OCI-LY7 (cell line): ENCODE measurements around the gene ADGRG6. TPM values are rescaled to one million over a fixed set of nuclear protein-coding genes. Genes with fewer than 3 reads are reported as not detected.

Experiments
- BruUV-seq: library from RNA; stranded (reverse); fragments of 400-500 nt; replicated peaks from 2 replicates; lab custom pipeline; 2021; lab: Mats Ljungman, UMichigan
- CTCF ChIA-PET: fragments of 300-600 bp; sonication (Branson Sonifier 250); formaldehyde crosslinking; loops from one replicate; lab custom pipeline; 2022; ENCODE audit warnings: antibody characterized with exemption; ENCODE audit not compliant: unreplicated experiment; lab: Charles Lee
- POLR2A ChIA-PET: fragments of 300-600 bp; sonication (Branson Sonifier 250); formaldehyde crosslinking; loops from one replicate; lab custom pipeline; 2022; ENCODE audit warnings: antibody characterized with exemption; lab: Charles Lee
- DNase-seq: peaks from one replicate; pipeline ENCODE4 v3.0.0-alpha.2; 2015; ENCODE audit warnings: low spot score
- H2AFZ ChIP-seq: fragments of 200-600 bp; sonication (generic), shearing (Covaris generic); 2 replicates; pipeline ENCODE4 v1.6.1; 2014; ENCODE audit warnings: mild to moderate bottlenecking, antibody characterized with exemption, low read length, moderate library complexity
- H3K27ac ChIP-seq: fragments of 200-600 bp; sonication (generic); 2 replicates; pipeline ENCODE4 v1.5.1; 2014; ENCODE audit warnings: mixed run types, low read depth, mild to moderate bottlenecking, moderate library complexity, low read length, inconsistent platforms; ENCODE audit not compliant: poor library complexity, severe bottlenecking
- H3K36me3 ChIP-seq: fragments of 200-600 bp; sonication (generic); 2 replicates; pipeline ENCODE4 v1.6.1; 2014; ENCODE audit warnings: mild to moderate bottlenecking, antibody characterized with exemption, low read length, moderate library complexity, mixed read lengths; ENCODE audit not compliant: insufficient read depth
- H3K4me1 ChIP-seq: fragments of 200-600 bp; sonication (generic); 2 replicates; pipeline ENCODE4 v1.5.1; 2014; ENCODE audit warnings: mild to moderate bottlenecking, low read length; ENCODE audit not compliant: insufficient read depth, poor library complexity, severe bottlenecking
- H3K4me2 ChIP-seq: fragments of 200-600 bp; sonication (generic); 2 replicates; pipeline ENCODE4 v1.6.1; 2014; ENCODE audit warnings: mild to moderate bottlenecking, low read length
- H3K4me3 ChIP-seq: fragments of 200-600 bp; sonication (generic); 2 replicates; pipeline ENCODE4 v1.5.1; 2014; ENCODE audit warnings: mild to moderate bottlenecking, low read depth, low read length; ENCODE audit not compliant: poor library complexity, severe bottlenecking
- H3K79me2 ChIP-seq: fragments of 200-600 bp; sonication (generic); 2 replicates; pipeline ENCODE4 v1.6.1; 2016; ENCODE audit warnings: low read depth, mild to moderate bottlenecking, low read length, moderate library complexity, mixed read lengths; ENCODE audit not compliant: insufficient read depth
- H3K9me2 ChIP-seq: fragments of 200-600 bp; sonication (generic); 2 replicates; pipeline ENCODE4 v1.6.1; 2016; ENCODE audit warnings: mild to moderate bottlenecking, low read length, mixed read lengths; ENCODE audit not compliant: insufficient read depth
- H3K9me3 ChIP-seq: fragments of 200-600 bp; sonication (generic); 2 replicates; pipeline ENCODE4 v1.6.1; 2014; ENCODE audit warnings: mild to moderate bottlenecking, mixed run types, low read length, mixed read lengths
- H4K20me1 ChIP-seq: fragments of 200-600 bp; sonication (generic); 2 replicates; pipeline ENCODE4 v1.6.1; 2014; ENCODE audit warnings: mild to moderate bottlenecking, antibody characterized with exemption, low read length, moderate library complexity, mixed read lengths; ENCODE audit not compliant: insufficient read depth
- CTCF ChIP-seq: fragments of 200-600 bp; sonication (generic); conservative IDR thresholded peaks from 2 replicates; pipeline ENCODE4 v1.5.1; 2014; ENCODE audit warnings: mild to moderate bottlenecking, antibody characterized with exemption, low read length, moderate library complexity, mixed read lengths
- EZH2phosphoT487 ChIP-seq: fragments of 200-600 bp; sonication (generic); IDR thresholded peaks from 2 replicates; pipeline ENCODE4 v1.6.1; 2018; ENCODE audit warnings: low read depth, borderline replicate concordance, mild to moderate bottlenecking, mixed run types, antibody characterized with exemption, low read length, moderate library complexity, mixed read lengths
- intact Hi-C: fragments of 100-400 bp; cut with micrococcal nuclease; formaldehyde crosslinking; loops from one replicate; pipeline ENCODE4 v1.10.0; 2022; ENCODE audit not compliant: unreplicated experiment
- total RNA-seq, 2 experiments: library from RNA; depleted of rRNA in 1 of 2; stranded (reverse); fragments of >200 nt in 1 of 2; shearing (Covaris generic) in 1 of 2; gene quantifications; 2 replicates each; pipeline ENCODE4 v1.2.3, GENCODE V29; 2014 to 2022

Gene ADGRG6
- total RNA-seq, 2 experiments from 2014 or later, result not detected

GRCh38 chr6:142302421-142303175 lies 791 bp downstream of the ADGRG6 start:
- TF ChIP-seq CTCF (no peak), EZH2phosphoT487 (no peak)
- Histone ChIP-seq H3K9me3 (no peaks in the 10 kb centered on the region), H3K9me2 (no peaks in the 10 kb centered on the region), H3K36me3 (no peaks in the 10 kb centered on the region), H3K4me2 (no peak overlapping the region), H3K27ac (no peak overlapping the region), H3K79me2 (no peaks in the 10 kb centered on the region), H3K4me3 (no peak overlapping the region), H3K4me1 (no peaks in the 10 kb centered on the region), H2AFZ (no peak overlapping the region), H4K20me1 (no peaks in the 10 kb centered on the region)
- BruUV-seq, result no TSS peak
- POLR2A ChIA-PET, result no interaction called here
- CTCF ChIA-PET, result no interaction called here
- no peak for DNase-seq
- intact Hi-C loops, result no loop called here

- Histone ChIP-seq H3K79me2 (no peaks in the 10 kb centered on the region), H3K36me3 (no peaks in the 10 kb centered on the region), H3K4me3 (no peak overlapping the region), H3K4me2 (no peak overlapping the region), H2AFZ (no peak overlapping the region), H3K27ac (no peak overlapping the region), H3K9me2 (no peaks in the 10 kb centered on the region), H3K4me1 (no peaks in the 10 kb centered on the region), H4K20me1 (no peaks in the 10 kb centered on the region), H3K9me3 (no peaks in the 10 kb centered on the region)
- TF ChIP-seq CTCF (no peak), EZH2phosphoT487 (no peak)
- BruUV-seq, result no TSS peak
- intact Hi-C loops, result no loop called here
- DNase-seq, result no peak
- ChIA-PET POLR2A (interaction anchor here (1.3 kb wide), 1 partner anchor 13 kb away, joined by 3 read pairs; no protein-coding TSS in a partner anchor), CTCF (no interaction called here)
Observed at GRCh38 chr6:142303176-142303533, 1.3 kb downstream of the ADGRG6 start.

- BruUV-seq, result no TSS peak
- H3K27ac ChIP-seq, result no peak overlapping the region
- no peaks in the 10 kb centered on the region for H3K4me1 ChIP-seq
- no peak for TF ChIP-seq CTCF
- no peak for TF ChIP-seq EZH2phosphoT487
- no peaks in the 10 kb centered on the region for H4K20me1 ChIP-seq
- ChIA-PET POLR2A (interaction anchor here (1.3 kb wide), 1 partner anchor 12 kb away, joined by 3 read pairs; no protein-coding TSS in a partner anchor), CTCF (no interaction called here)
- no peak overlapping the region for H3K4me2 ChIP-seq
- no peak for DNase-seq
- H3K9me3 ChIP-seq, result no peaks in the 10 kb centered on the region
- H3K79me2 ChIP-seq, result no peaks in the 10 kb centered on the region
- H3K36me3 ChIP-seq, result no peaks in the 10 kb centered on the region
- intact Hi-C loops, result no loop called here
- no peak overlapping the region for H2AFZ ChIP-seq
- H3K4me3 ChIP-seq, result no peak overlapping the region
- H3K9me2 ChIP-seq, result no peaks in the 10 kb centered on the region
Observed at GRCh38 chr6:142304241-142304640, 2.4 kb downstream of the ADGRG6 start.
